Neural cell (in vitro differentiated cells): ENCODE data around the gene TBC1D16. TPM values are rescaled to one million over a fixed set of nuclear protein-coding genes. Genes with fewer than 3 reads are reported as not detected.

Experiments
- H2AFZ ChIP-seq: fragments of 200-600, 300-800 bp; sonication (generic), shearing (Covaris generic); 2 replicates; pipeline ENCODE4 v1.6.0; 2014; ENCODE audit warnings: low read depth, mild to moderate bottlenecking, antibody characterized with exemption, low read length, moderate library complexity
- H3F3A ChIP-seq: fragments of 200-600 bp; shearing (Covaris generic); 2 replicates; pipeline ENCODE4 v1.6.1; 2016; ENCODE audit warnings: mild to moderate bottlenecking, moderate library complexity, mixed read lengths, antibody characterized with exemption, low read length; ENCODE audit not compliant: insufficient read depth, poor library complexity, severe bottlenecking
- H3K27ac ChIP-seq: fragments of 200-600, 300-800 bp; sonication (generic), shearing (Covaris generic); 2 replicates; pipeline ENCODE4 v1.5.1; 2014; ENCODE audit warnings: mild to moderate bottlenecking, low read length, moderate library complexity
- H3K27me3 ChIP-seq: fragments of 300-800, 200-600 bp; sonication (generic), shearing (Covaris generic); 2 replicates; pipeline ENCODE4 v1.6.0; 2014; ENCODE audit warnings: mild to moderate bottlenecking, low read depth, low read length, moderate library complexity; ENCODE audit not compliant: insufficient read depth
- H3K36me3 ChIP-seq: fragments of 300-800, 200-600 bp; sonication (generic), shearing (Covaris generic); 2 replicates; pipeline ENCODE4 v1.5.1; 2014; ENCODE audit warnings: mild to moderate bottlenecking, antibody characterized with exemption, low read length, moderate library complexity; ENCODE audit not compliant: insufficient read depth
- H3K4me2 ChIP-seq: fragments of 300-800, 200-600 bp; sonication (generic), shearing (Covaris generic); 2 replicates; pipeline ENCODE4 v1.6.0; 2014; ENCODE audit warnings: mild to moderate bottlenecking, low read length
- H3K4me3 ChIP-seq: fragments of 300-800, 200-600 bp; sonication (generic), shearing (Covaris generic); 2 replicates; pipeline ENCODE4 v1.5.1; 2014; ENCODE audit warnings: mild to moderate bottlenecking, low read length, moderate library complexity
- H3K79me2 ChIP-seq: fragments of 200-600 bp; shearing (Covaris generic); replicated peaks from 2 replicates; pipeline ENCODE4 v1.6.0; 2014; ENCODE audit warnings: mild to moderate bottlenecking, low read length, moderate library complexity; ENCODE audit not compliant: insufficient read depth
- H3K9ac ChIP-seq: fragments of 300-800, 200-600 bp; sonication (generic), shearing (Covaris generic); 2 replicates; pipeline ENCODE4 v1.6.1; 2016; ENCODE audit warnings: mild to moderate bottlenecking, low read length, mixed read lengths
- H3K9me2 ChIP-seq: fragments of 200-600 bp; shearing (Covaris generic); 2 replicates; pipeline ENCODE4 v1.6.1; 2016; ENCODE audit warnings: mild to moderate bottlenecking, low read length, mixed read lengths; ENCODE audit not compliant: insufficient read depth
- H3K9me3 ChIP-seq: fragments of 200-600, 300-800 bp; sonication (generic), shearing (Covaris generic); 2 replicates; pipeline ENCODE4 v1.6.1; 2016; ENCODE audit warnings: mild to moderate bottlenecking, mixed run types, low read length, moderate library complexity, mixed read lengths
- H4K20me1 ChIP-seq: fragments of 200-600 bp; shearing (Covaris generic); 2 replicates; pipeline ENCODE4 v1.6.1; 2016; ENCODE audit warnings: mild to moderate bottlenecking, mixed run types; ENCODE audit not compliant: insufficient read depth
- EP300 ChIP-seq: fragments of 450-650 bp; conservative IDR thresholded peaks from 2 replicates; pipeline ENCODE4 v1.6.1; 2014; ENCODE audit warnings: antibody characterized with exemption, mild to moderate bottlenecking, moderate library complexity; ENCODE audit not compliant: poor library complexity, severe bottlenecking
- EZH2 ChIP-seq: fragments of 200-600, 300-800 bp; shearing (Covaris generic), sonication (generic); IDR thresholded peaks from 2 replicates; pipeline ENCODE4 v1.6.1; 2014; ENCODE audit warnings: antibody characterized with exemption, low read length, borderline replicate concordance, mild to moderate bottlenecking; ENCODE audit not compliant: insufficient read depth, poor library complexity, severe bottlenecking
- MXI1 ChIP-seq: fragments of 450-650 bp; conservative IDR thresholded peaks from 2 replicates; pipeline ENCODE4 v1.6.1; 2014; ENCODE audit warnings: antibody characterized with exemption, mild to moderate bottlenecking; ENCODE audit not compliant: poor library complexity, severe bottlenecking
- POLR2AphosphoS5 ChIP-seq: IDR thresholded peaks from 2 replicates; pipeline ENCODE4 v1.6.1; 2012
- RAD21 ChIP-seq: fragments of 450-650 bp; conservative IDR thresholded peaks from 2 replicates; pipeline ENCODE4 v1.6.1; 2014; ENCODE audit warnings: antibody characterized with exemption, mild to moderate bottlenecking, moderate library complexity
- SMC3 ChIP-seq: fragments of 450-650 bp; conservative IDR thresholded peaks from 2 replicates; pipeline ENCODE4 v1.6.1; 2014; ENCODE audit warnings: antibody characterized with exemption, mild to moderate bottlenecking, moderate library complexity; ENCODE audit not compliant: poor library complexity
- TAF1 ChIP-seq: IDR thresholded peaks from 2 replicates; pipeline ENCODE4 v1.6.1; 2012; ENCODE audit warnings: low read depth
- polyA plus RNA-seq: library from polyadenylated mRNA; depleted of rRNA; stranded (reverse); fragments of >200 nt; gene quantifications from 2 replicates; pipeline ENCODE4 v1.2.3, GENCODE V29; 2014
- TF ChIP-seq, protein P1 (sequence below): fragments of 450-650 bp; IDR thresholded peaks from 2 replicates; pipeline ENCODE4 v1.5.1; 2014; ENCODE audit warnings: antibody characterized with exemption, mild to moderate bottlenecking, moderate library complexity; ENCODE audit not compliant: poor library complexity, severe bottlenecking
- TF ChIP-seq, protein P2 (sequence below): IDR thresholded peaks from 2 replicates; pipeline ENCODE4 v1.6.1; 2012; ENCODE audit warnings: borderline replicate concordance

TBC1D16 gene
- polyA plus RNA-seq, 1 donor from 2014 or later = 19.8 TPM

DNA sequence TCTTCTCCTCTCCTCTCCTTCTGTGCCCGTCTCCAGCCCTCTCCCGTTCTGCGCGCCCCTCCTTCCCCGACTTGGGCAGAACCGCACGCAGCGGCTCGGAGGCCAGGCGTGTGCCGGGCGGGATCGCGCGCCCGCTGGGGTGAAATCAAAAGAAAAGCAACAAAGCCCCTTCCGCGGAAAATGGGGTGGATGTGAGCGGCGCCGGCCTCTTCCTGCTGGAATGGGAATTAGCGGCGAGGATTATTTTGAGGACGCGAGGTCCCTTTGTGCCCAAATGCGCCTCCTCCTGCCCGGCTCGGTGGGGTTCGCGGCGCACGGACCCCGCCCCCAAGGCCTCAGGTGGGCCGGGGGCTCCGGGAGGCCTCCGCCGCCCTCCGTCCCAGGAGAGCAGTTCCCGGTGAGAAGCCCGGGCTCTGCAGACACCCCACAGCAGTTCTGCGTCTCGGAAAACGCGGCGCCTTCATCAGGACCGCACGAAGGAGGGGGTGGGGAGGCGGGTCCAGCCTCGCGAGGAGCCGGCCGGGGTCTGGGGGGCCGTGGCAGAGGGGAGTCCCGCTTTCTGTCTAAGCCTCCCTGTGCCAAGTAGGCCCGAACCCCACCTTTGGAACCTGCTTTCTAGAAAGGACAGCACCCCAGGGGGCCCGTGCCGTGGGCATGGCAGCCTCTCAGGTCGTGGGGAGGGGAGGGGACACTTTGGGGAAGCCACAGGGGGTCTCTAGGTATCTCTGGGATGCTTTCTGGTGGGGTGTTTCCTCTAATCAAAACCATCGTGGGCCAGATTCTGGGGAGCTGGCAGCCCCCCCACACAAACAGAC, 105.4 kb downstream of the TBC1D16 start:
- Histone ChIP-seq H3K27me3 (no peaks in the 10 kb centered on the region), H3K36me3 (no peaks in the 10 kb centered on the region), H2AFZ (peak overlapping the region; percentile 36), H3K4me3 (peak overlapping the region; percentile 71), H3K79me2 (no peaks in the 10 kb centered on the region), H4K20me1 (no peaks in the 10 kb centered on the region), H3F3A (no peaks in the 10 kb centered on the region), H3K9me2 (no peaks in the 10 kb centered on the region), H3K27ac (peak overlapping the region; percentile 12), H3K4me2 (peak overlapping the region; percentile 24), H3K9ac (peak overlapping the region; percentile 76), H3K9me3 (no peaks in the 10 kb centered on the region)
- no peak for TF ChIP-seq TAF1
- TF ChIP-seq EP300 = peak; percentile 12

DNA sequence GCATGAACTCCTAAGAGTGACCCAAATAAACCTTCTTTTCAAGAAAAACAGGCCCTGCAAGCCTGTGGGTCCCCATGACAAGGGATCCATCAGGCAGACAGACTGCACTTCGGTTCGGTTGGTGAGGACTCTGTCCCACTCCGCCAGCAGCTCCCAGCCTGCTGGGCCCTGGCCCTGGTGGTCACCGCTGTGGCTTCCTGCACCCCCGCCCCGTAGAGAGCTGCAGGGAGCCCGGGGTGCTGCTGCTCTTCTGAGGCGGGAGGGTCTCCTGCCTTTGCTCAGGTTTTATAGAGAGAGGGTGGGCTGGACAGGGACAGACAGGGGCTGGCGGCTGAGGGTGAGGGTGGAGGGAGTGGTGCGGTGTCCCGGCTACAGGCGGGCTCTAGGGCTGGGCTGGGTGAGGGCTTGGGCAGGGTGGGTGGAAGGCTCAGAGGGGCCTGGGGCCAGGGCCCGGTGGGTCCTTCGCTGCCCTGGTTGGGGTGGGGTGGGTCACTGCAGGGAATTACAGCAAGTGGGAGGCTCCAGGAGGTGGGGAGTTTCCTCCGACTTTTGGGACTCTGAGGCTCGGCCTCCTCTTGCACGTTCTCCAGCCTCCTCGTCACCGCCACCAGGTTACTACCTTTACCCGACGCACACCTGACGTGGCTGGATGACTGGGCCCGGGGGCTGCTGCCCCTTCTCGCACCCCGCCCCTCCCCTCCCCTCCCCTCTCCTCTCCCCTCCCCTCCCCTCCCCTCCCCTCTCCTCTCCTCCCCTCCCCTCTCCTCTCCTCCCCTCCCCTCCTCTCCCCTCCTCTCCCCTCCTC, 106.2 kb downstream of the TBC1D16 start:
- H4K20me1 ChIP-seq = no peaks in the 10 kb centered on the region
- H3F3A ChIP-seq = no peaks in the 10 kb centered on the region
- H3K9me3 ChIP-seq = no peaks in the 10 kb centered on the region
- H3K4me2 ChIP-seq = no peak overlapping the region
- no peaks in the 10 kb centered on the region for H3K27me3 ChIP-seq
- peak overlapping the region; percentile 71 for H3K4me3 ChIP-seq
- H3K36me3 ChIP-seq = no peaks in the 10 kb centered on the region
- H3K9me2 ChIP-seq = no peaks in the 10 kb centered on the region
- no peak for TF ChIP-seq POLR2AphosphoS5
- TF ChIP-seq EP300 = no peak
- no peak for TF ChIP-seq MXI1
- no peak for TF ChIP-seq SMC3
- no peak for TF ChIP-seq RAD21
- TF ChIP-seq, protein P1, sequence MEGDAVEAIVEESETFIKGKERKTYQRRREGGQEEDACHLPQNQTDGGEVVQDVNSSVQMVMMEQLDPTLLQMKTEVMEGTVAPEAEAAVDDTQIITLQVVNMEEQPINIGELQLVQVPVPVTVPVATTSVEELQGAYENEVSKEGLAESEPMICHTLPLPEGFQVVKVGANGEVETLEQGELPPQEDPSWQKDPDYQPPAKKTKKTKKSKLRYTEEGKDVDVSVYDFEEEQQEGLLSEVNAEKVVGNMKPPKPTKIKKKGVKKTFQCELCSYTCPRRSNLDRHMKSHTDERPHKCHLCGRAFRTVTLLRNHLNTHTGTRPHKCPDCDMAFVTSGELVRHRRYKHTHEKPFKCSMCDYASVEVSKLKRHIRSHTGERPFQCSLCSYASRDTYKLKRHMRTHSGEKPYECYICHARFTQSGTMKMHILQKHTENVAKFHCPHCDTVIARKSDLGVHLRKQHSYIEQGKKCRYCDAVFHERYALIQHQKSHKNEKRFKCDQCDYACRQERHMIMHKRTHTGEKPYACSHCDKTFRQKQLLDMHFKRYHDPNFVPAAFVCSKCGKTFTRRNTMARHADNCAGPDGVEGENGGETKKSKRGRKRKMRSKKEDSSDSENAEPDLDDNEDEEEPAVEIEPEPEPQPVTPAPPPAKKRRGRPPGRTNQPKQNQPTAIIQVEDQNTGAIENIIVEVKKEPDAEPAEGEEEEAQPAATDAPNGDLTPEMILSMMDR = no peak
- TF ChIP-seq, protein P2, sequence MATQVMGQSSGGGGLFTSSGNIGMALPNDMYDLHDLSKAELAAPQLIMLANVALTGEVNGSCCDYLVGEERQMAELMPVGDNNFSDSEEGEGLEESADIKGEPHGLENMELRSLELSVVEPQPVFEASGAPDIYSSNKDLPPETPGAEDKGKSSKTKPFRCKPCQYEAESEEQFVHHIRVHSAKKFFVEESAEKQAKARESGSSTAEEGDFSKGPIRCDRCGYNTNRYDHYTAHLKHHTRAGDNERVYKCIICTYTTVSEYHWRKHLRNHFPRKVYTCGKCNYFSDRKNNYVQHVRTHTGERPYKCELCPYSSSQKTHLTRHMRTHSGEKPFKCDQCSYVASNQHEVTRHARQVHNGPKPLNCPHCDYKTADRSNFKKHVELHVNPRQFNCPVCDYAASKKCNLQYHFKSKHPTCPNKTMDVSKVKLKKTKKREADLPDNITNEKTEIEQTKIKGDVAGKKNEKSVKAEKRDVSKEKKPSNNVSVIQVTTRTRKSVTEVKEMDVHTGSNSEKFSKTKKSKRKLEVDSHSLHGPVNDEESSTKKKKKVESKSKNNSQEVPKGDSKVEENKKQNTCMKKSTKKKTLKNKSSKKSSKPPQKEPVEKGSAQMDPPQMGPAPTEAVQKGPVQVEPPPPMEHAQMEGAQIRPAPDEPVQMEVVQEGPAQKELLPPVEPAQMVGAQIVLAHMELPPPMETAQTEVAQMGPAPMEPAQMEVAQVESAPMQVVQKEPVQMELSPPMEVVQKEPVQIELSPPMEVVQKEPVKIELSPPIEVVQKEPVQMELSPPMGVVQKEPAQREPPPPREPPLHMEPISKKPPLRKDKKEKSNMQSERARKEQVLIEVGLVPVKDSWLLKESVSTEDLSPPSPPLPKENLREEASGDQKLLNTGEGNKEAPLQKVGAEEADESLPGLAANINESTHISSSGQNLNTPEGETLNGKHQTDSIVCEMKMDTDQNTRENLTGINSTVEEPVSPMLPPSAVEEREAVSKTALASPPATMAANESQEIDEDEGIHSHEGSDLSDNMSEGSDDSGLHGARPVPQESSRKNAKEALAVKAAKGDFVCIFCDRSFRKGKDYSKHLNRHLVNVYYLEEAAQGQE = no peak
- TF ChIP-seq EZH2 = no peak
- TF ChIP-seq TAF1 = no peak
- H3K79me2 ChIP-seq = no peaks in the 10 kb centered on the region
- H3K27ac ChIP-seq = no peak overlapping the region
- H2AFZ ChIP-seq = no peak overlapping the region
- H3K9ac ChIP-seq = peak overlapping the region; percentile 76
